HL-60 (cell line): Measurements from ENCODE around the gene GALNT9.

Source experiments
- DNase-seq, 2 experiments: peaks; one replicate each; pipeline ENCODE4 v3.0.0-alpha.2; 2010 to 2020; ENCODE audit warnings: low read depth in 1 of 2, low spot score in 1 of 2
- H3K27ac ChIP-seq: fragments of 250-450 bp; sonication (Bioruptor Pico); replicated peaks from 2 replicates; pipeline ENCODE4 v1.5.1; 2020; ENCODE audit warnings: mild to moderate bottlenecking, moderate library complexity
- H3K27me3 ChIP-seq: fragments of 250-450 bp; sonication (Bioruptor Pico); 2 replicates; pipeline ENCODE4 v1.5.1; 2021; ENCODE audit warnings: mild to moderate bottlenecking, moderate library complexity; ENCODE audit not compliant: insufficient read depth, poor library complexity, severe bottlenecking
- H3K4me3 ChIP-seq: replicated peaks from 2 replicates; pipeline ENCODE4 v1.5.1; 2011; ENCODE audit warnings: mild to moderate bottlenecking, control low read depth, low read length; ENCODE audit not compliant: insufficient read depth
- CTCF ChIP-seq: IDR thresholded peaks from one replicate; pipeline ENCODE4 v1.5.1; 2011; ENCODE audit warnings: low read length, control low read depth, inconsistent platforms; ENCODE audit not compliant: insufficient read depth
- GABPA ChIP-seq: IDR thresholded peaks from 2 replicates; pipeline ENCODE4 v1.6.1; 2012; ENCODE audit warnings: low read depth
- POLR2AphosphoS5 ChIP-seq: IDR thresholded peaks from 2 replicates; pipeline ENCODE4 v1.6.1; 2012; ENCODE audit warnings: low read depth
- SPI1 ChIP-seq: IDR thresholded peaks from 2 replicates; pipeline ENCODE4 v1.6.1; 2012; ENCODE audit warnings: low read depth, mild to moderate bottlenecking, borderline replicate concordance
- TF ChIP-seq, protein P1 (sequence below): IDR thresholded peaks from 2 replicates; pipeline ENCODE4 v1.6.1; 2012; ENCODE audit warnings: low read depth; ENCODE audit not compliant: insufficient replicate concordance

The GALNT9 gene

DNA sequence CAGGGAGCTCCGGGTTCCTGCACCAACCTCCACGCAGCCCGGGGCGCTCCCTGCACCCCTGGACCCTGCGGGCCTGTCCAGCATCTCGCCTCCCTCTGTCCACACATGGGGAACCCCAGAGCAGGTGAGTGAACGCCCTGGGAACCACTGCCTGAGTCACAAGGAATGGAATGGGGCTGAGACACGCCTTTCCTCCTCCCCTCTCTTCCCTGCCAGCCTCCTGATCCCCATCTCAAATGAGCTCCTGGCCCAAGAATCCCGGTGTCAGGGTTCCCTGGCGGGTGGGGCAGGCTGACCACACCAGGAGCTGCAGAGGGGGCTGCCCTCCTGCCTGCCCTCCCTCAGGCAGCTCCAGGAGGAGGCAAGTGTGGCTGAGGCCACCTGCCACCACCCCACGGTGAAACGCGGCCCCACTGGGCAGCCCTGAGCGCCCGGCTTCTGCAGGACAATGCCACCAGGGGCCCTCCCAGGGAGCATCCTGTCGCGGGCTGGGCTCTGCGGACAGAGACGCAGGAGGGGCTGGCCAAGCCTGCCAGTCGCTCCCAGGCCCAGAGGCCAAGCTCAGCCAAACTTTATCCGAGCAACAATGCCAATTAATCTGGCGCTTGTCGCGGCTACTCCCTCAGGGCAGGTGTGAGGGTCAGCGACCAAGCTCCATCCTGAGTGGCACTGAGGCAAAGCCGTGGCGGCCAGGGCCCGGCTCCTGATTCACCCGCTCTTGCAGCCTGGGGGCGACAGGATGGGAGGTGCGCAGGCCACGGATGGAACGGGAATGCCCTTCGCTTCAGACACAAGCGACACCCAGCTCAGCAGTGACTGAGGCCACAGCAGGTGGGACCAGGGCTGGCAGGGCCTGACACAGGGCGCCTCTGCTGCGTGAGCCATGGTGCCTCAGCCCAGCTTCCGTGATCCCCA is 44.3 kb downstream of the GALNT9 start:
- DNase-seq = no peak
- Histone ChIP-seq H3K4me3 (no peak overlapping the region), H3K27me3 (peaks cover 16% of the 10 kb centered on the region), H3K27ac (no peak overlapping the region)
- no peak for TF ChIP-seq CTCF

DNA sequence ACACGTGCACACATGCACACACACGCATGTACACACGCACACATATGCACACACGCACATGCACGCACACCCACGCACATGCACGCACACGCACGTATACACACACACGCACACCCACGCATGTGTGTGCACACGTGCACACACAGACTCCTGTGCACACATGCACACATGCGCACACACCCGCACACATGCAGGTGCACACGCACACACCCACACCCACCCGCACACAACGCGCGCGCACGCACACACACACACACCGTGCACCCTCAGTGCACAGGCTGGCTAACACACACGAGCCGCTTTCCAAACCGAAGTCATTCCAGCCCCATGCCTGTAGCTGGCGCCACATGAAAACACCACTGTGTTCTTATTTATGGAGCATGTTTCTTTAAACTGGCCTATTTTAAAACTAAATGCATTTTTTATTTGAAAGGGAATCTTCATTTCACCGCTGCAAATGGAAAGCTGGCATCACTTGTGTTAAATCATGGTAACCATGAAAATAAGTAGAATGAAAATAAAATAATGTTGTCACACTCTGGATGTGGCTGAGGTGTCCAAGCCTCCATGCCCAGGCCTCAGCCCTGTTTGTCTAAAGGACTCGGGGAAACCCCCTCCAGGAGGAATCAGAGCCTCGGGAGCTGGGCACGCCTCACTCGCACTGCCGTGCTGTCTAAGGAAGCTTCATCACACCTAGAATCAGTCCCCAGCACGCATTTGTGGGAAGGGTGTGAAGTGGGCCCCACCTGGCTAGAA is 45.1 kb downstream of the GALNT9 start:
- peaks cover 16% of the 10 kb centered on the region for H3K27me3 ChIP-seq
- DNase-seq = no peak
- no peak overlapping the region for H3K4me3 ChIP-seq
- TF ChIP-seq POLR2AphosphoS5 (no peak), SPI1 (no peak), CTCF (no peak), GABPA (no peak)
- TF ChIP-seq, protein P1, sequence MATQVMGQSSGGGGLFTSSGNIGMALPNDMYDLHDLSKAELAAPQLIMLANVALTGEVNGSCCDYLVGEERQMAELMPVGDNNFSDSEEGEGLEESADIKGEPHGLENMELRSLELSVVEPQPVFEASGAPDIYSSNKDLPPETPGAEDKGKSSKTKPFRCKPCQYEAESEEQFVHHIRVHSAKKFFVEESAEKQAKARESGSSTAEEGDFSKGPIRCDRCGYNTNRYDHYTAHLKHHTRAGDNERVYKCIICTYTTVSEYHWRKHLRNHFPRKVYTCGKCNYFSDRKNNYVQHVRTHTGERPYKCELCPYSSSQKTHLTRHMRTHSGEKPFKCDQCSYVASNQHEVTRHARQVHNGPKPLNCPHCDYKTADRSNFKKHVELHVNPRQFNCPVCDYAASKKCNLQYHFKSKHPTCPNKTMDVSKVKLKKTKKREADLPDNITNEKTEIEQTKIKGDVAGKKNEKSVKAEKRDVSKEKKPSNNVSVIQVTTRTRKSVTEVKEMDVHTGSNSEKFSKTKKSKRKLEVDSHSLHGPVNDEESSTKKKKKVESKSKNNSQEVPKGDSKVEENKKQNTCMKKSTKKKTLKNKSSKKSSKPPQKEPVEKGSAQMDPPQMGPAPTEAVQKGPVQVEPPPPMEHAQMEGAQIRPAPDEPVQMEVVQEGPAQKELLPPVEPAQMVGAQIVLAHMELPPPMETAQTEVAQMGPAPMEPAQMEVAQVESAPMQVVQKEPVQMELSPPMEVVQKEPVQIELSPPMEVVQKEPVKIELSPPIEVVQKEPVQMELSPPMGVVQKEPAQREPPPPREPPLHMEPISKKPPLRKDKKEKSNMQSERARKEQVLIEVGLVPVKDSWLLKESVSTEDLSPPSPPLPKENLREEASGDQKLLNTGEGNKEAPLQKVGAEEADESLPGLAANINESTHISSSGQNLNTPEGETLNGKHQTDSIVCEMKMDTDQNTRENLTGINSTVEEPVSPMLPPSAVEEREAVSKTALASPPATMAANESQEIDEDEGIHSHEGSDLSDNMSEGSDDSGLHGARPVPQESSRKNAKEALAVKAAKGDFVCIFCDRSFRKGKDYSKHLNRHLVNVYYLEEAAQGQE = no peak
- H3K27ac ChIP-seq = no peak overlapping the region

- no peak for TF ChIP-seq SPI1
- TF ChIP-seq, protein P1 = no peak
- TF ChIP-seq POLR2AphosphoS5 = no peak
- TF ChIP-seq GABPA = no peak
- no peak for TF ChIP-seq CTCF
- H3K4me3 ChIP-seq = no peak overlapping the region
- no peak for DNase-seq
- H3K27me3 ChIP-seq = peaks cover 19% of the 10 kb centered on the region
- H3K27ac ChIP-seq = no peak overlapping the region
Observed at GRCh38 chr12:132282950-132283771, 46.2 kb downstream of the GALNT9 start.
